Measurements from ENCODE around the gene RAB41.
"Not testable (repeated sequence)": the region's sequence is repeated elsewhere in the genome, so short reads cannot be mapped to it uniquely, and the experiment has no call there.

Gene RAB41

DNA sequence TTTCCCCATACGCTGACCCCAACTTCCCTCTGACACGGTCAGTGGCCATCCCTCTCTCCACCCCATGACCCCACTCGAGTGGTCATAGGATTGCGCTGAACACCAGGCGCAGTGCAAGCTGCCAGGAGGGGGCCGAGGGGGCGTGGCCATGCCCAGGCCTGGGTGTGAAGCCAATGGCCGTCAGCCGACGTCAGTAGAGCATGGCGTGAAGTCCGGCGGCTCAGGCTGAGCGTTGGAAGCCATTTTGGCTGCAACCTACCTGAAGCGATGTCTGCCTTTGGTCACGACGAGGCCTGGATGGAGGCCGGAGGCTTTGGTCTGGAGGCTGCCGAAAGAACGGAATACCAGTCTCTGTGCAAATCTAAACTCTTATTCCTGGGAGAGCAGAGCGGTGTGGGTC lies at the start of gene RAB41:
Gene RAB41, plus strand, starts transcription at position 222 of the 400 bp plus-strand sequence. Its CDS starts 46 bp downstream, at position 268.
- H4K20me1 ChIP-seq, result no peaks in the 10 kb centered on the region
- H3K4me1 ChIP-seq, result no peaks in the 10 kb centered on the region
- TF ChIP-seq Cebpa-rat (IDR thresholded peaks at IDR 0.05), result no peak
- peaks cover 6% of the 10 kb centered on the region; the same call in 1 of the 2 replicates for H3K9me3 ChIP-seq
- no peak within 1 kb of the TSS for H3K9ac ChIP-seq
- H3K27me3 ChIP-seq, result peaks cover 88% of the 10 kb centered on the region
- H3K36me3 ChIP-seq, result peaks cover 14% of the 10 kb centered on the region
- H3K4me2 ChIP-seq, result no peak within 1 kb of the TSS
- no peak within 1 kb of the TSS for H3K4me3 ChIP-seq
- H3K27ac ChIP-seq, result no peak within 1 kb of the TSS

DNA sequence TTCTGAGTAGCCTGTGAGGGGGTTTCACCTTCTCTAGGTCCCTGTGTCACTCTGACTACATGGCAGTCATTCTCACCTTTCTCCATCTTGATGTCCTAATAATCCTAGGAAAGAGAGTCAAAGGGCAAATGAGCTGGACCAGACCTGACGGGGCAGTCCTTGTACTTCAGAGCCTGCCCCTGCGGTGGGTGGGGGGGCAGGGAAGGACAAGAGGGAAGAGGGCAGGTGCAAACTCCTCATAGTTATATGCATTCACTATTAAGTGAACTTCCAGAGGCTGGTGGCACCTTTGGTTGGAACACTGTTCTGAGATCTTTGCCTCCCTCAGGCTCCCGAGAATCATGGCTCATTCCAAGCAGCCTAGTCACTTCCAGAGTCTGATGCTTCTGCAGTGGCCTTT lies 47.6 kb upstream of the RAB41 start, which contains the start of gene AWAT1:
Gene AWAT1, plus strand, starts transcription at position 301 of the 400 bp plus-strand sequence. Its CDS starts 41 bp downstream, at position 342.
- no peaks in the 10 kb centered on the region for H3K9me3 ChIP-seq
- no peak within 1 kb of the TSS for H3K27ac ChIP-seq
- no peak within 1 kb of the TSS for H3K4me2 ChIP-seq
- H4K20me1 ChIP-seq, result peaks cover 6% of the 10 kb centered on the region; the same call in 1 of the 2 replicates
- H3K4me3 ChIP-seq, result no peak within 1 kb of the TSS
- H3K4me1 ChIP-seq, result no peaks in the 10 kb centered on the region
- no peaks in the 10 kb centered on the region for H3K36me3 ChIP-seq
- no peak within 1 kb of the TSS for H3K9ac ChIP-seq
- peaks cover 80% of the 10 kb centered on the region for H3K27me3 ChIP-seq
- TF ChIP-seq Cebpa-rat (IDR thresholded peaks at IDR 0.05), result no peak

- Histone ChIP-seq H3K4me1 (no peaks in the 10 kb centered on the region), H3K27ac (no peak overlapping the region), H4K20me1 (peaks cover 6% of the 10 kb centered on the region; the same call in 1 of the 2 replicates), H3K9me3 (no peaks in the 10 kb centered on the region), H3K9ac (no peak overlapping the region), H3K4me2 (no peak overlapping the region), H3K36me3 (no peaks in the 10 kb centered on the region), H3K4me3 (no peak overlapping the region), H3K27me3 (peaks cover 87% of the 10 kb centered on the region)
- no peak for TF ChIP-seq Cebpa-rat (IDR thresholded peaks at IDR 0.05)
Observed at GRCh38 chrX:70240751-70241150, 41.2 kb upstream of the RAB41 start.

DNA sequence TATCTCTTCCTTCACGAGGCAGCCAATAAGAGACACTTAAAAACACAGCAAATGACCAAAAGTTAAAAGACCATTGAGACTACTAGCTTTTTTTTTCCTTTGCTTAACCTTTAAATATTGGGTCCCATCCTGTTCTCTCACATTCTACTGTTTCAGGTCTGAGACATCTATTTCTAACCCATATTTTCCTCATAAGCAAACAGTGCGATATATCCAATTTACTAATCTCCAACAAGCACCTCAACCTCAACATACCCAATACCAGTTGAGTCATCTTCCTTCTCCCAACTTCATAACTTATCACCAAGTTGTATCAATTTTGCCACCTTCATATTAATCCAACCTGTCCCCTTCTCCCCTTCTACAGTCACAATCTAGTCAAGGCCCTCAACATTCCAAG lies 40.5 kb upstream of the RAB41 start:
- no peaks in the 10 kb centered on the region for H3K4me1 ChIP-seq
- H3K9ac ChIP-seq, result no peak overlapping the region
- H3K9me3 ChIP-seq, result no peaks in the 10 kb centered on the region
- no peaks in the 10 kb centered on the region for H3K36me3 ChIP-seq
- no peak overlapping the region for H3K4me3 ChIP-seq
- no peak overlapping the region for H3K27ac ChIP-seq
- peaks cover 86% of the 10 kb centered on the region for H3K27me3 ChIP-seq
- TF ChIP-seq Cebpa-rat (IDR thresholded peaks at IDR 0.05), result no peak
- H4K20me1 ChIP-seq, result peaks cover 6% of the 10 kb centered on the region; the same call in 1 of the 2 replicates
- no peak overlapping the region for H3K4me2 ChIP-seq

- not testable (repeated sequence) for H3K4me1 ChIP-seq, H3K4me3 ChIP-seq, H3K27ac ChIP-seq, H3K9me3 ChIP-seq, H3K4me2 ChIP-seq, H3K36me3 ChIP-seq, H4K20me1 ChIP-seq, H3K9ac ChIP-seq
- H3K27me3 ChIP-seq, result peaks cover 88% of the 10 kb centered on the region
Observed at GRCh38 chrX:70243601-70244000, 38.4 kb upstream of the RAB41 start.

DNA sequence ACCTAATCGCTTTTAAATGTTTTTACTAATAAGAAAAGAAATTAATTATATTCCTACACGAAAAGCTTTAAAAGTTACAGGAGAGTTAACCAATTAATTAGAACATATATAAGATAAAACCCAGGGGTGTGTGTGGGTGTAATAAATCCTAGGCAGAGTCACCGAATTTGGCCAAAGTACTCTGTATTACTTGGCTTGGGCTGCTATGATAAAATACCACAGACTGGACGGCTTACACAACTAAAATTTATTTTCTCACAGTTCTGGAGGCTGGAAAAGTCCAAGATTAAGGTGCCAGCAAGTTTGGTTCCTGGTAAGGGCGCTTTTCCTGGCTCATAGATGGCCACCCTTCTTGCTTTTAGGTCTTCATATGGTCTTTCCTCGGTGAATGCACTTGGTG lies 37.1 kb upstream of the RAB41 start:
- no peak for TF ChIP-seq Cebpa-rat (IDR thresholded peaks at IDR 0.05)
- H4K20me1 ChIP-seq, result no peaks in the 10 kb centered on the region; the same call in 1 of the 2 replicates
- no peak overlapping the region for H3K27ac ChIP-seq
- H3K4me3 ChIP-seq, result no peak overlapping the region
- no peaks in the 10 kb centered on the region for H3K9me3 ChIP-seq
- no peak overlapping the region for H3K4me2 ChIP-seq
- H3K27me3 ChIP-seq, result peaks cover 84% of the 10 kb centered on the region
- no peak overlapping the region for H3K9ac ChIP-seq
- no peaks in the 10 kb centered on the region for H3K4me1 ChIP-seq
- H3K36me3 ChIP-seq, result no peaks in the 10 kb centered on the region

- TF ChIP-seq Cebpa-rat (IDR thresholded peaks at IDR 0.05), result no peak
- Histone ChIP-seq H3K27ac (no peak overlapping the region), H3K4me1 (no peaks in the 10 kb centered on the region), H3K9ac (no peak overlapping the region), H3K4me2 (no peak overlapping the region), H3K4me3 (no peak overlapping the region), H3K9me3 (no peaks in the 10 kb centered on the region), H4K20me1 (no peaks in the 10 kb centered on the region), H3K36me3 (no peaks in the 10 kb centered on the region), H3K27me3 (peaks cover 79% of the 10 kb centered on the region)
Observed at GRCh38 chrX:70247252-70247651, 34.7 kb upstream of the RAB41 start.

DNA sequence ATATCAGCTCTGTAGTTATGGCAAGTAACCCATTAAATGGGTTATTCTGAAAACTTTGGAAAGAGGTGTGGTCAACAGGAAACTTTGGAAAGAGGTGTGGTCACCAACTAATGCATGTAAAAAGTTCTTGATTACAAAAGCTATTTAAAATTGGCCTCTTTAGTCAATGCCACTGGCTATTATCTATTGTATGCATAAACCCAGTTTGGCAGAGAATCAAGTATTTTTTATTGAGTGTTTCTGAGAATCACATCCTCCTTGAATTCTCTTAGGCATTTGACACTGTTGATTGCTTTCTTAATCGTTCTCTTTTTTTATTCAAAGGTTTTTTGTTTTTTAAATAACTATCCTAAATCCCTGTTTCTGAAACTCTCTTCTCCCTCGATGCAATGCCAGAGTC lies 29.5 kb upstream of the RAB41 start:
- no peak for TF ChIP-seq Cebpa-rat (IDR thresholded peaks at IDR 0.05)
- Histone ChIP-seq H3K4me1 (no peaks in the 10 kb centered on the region), H3K36me3 (no peaks in the 10 kb centered on the region), H3K9ac (no peak overlapping the region), H3K4me3 (no peak overlapping the region), H3K9me3 (no peaks in the 10 kb centered on the region), H4K20me1 (no peaks in the 10 kb centered on the region), H3K27ac (no peak overlapping the region), H3K4me2 (no peak overlapping the region), H3K27me3 (peaks cover 73% of the 10 kb centered on the region)

GRCh38 chrX:70253377-70254062 lies 28.5 kb upstream of the RAB41 start:
- no peak overlapping the region for H3K4me3 ChIP-seq

DNA sequence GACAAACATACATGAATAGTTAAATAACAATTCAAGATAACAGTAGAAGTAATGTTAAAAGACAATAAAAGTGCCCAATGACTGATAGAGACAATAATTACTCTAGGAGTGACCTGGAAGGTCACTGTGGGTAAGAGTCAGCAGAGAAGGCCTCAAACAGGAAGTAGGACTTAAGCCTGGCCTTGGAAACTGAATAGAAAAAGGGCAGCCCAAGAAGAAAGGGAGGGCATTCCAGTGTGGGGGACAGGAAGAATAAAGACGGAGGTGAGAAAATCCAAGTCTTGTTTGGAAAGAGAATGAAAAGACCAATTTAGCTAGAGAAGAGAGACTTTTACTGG lies 27.9 kb upstream of the RAB41 start:
- Histone ChIP-seq H3K36me3 (no peaks in the 10 kb centered on the region), H3K9ac (no peak overlapping the region), H3K9me3 (no peaks in the 10 kb centered on the region), H3K4me1 (no peaks in the 10 kb centered on the region), H4K20me1 (no peaks in the 10 kb centered on the region), H3K4me2 (no peak overlapping the region), H3K27me3 (peaks cover 74% of the 10 kb centered on the region), H3K27ac (no peak overlapping the region), H3K4me3 (no peak overlapping the region)
- TF ChIP-seq Cebpa-rat (IDR thresholded peaks at IDR 0.05), result no peak

More at GRCh38 chrX:70253377-70254062, 28.5 kb upstream of the RAB41 start:
- TF ChIP-seq Cebpa-rat (IDR thresholded peaks at IDR 0.05), result no peak
- Histone ChIP-seq H3K27ac (no peak overlapping the region), H4K20me1 (no peaks in the 10 kb centered on the region), H3K27me3 (peaks cover 75% of the 10 kb centered on the region), H3K4me2 (no peak overlapping the region), H3K4me1 (no peaks in the 10 kb centered on the region), H3K9ac (no peak overlapping the region), H3K9me3 (no peaks in the 10 kb centered on the region), H3K36me3 (no peaks in the 10 kb centered on the region)
